GM13976 (cell line): ENCODE results near the gene GPC4.

Experiments
- DNase-seq: peaks from one replicate; pipeline ENCODE4 v3.0.0; 2012; ENCODE audit warnings: low spot score
- in situ Hi-C: fragments of 300-500 bp; cut with MboI; formaldehyde crosslinking; loops from one replicate; pipeline ENCODE4 v1.12.0; 2022; ENCODE audit warnings: low sequenced_read_pairs, mixed read lengths, inconsistent platforms; ENCODE audit not compliant: unreplicated experiment
- TF ChIP-seq, protein P1 (sequence below): IDR thresholded peaks from 2 replicates; pipeline ENCODE4 v1.5.1; 2012; ENCODE audit warnings: borderline replicate concordance, mild to moderate bottlenecking; ENCODE audit not compliant: insufficient read depth; ENCODE audit errors: extremely low read depth, missing control alignments, control extremely low read depth

GPC4 gene

DNA sequence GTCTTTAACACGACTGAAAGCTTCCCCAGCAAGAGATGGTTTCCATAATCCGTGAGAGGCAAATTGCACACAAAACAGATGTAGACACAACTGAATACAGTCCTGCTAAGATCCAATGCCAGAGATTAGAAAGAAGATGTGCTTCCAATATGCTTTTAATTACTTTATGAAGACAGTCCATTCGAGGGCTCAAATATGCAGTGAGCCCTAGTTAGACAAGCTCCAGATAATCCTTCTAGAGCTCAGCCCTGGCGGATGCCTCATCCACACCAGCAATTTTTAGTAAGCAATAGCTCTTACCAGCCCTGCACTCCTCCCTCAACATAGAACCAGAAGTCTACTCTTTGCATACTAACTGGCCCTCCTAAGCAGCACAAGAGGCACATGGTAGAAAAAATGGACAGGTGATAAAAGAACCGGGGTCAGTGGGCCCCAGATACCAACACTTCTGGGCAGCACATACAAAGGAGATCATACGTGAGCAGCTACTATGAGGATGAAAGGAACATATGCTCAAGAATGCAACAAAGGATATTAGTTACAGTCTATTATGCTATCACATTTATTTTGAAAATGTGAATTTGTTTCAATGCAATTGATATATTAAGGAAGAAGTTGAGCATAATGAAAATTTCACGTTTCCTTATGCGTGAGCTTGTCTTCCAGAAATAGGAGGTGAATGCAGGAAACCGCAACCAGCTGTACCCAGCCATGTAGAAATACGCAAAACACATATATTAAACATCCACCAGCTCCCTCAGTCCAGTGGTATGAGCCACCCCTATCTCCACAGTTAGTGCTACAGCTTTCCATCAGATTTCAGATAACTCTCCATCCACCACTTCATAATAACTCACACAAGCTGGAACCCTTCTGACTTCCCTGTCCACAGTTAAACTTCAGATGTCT, 34.3 kb downstream of the GPC4 start:
- DNase-seq, result no peak
- in situ Hi-C loops, result no loop called here
- TF ChIP-seq, protein P1, sequence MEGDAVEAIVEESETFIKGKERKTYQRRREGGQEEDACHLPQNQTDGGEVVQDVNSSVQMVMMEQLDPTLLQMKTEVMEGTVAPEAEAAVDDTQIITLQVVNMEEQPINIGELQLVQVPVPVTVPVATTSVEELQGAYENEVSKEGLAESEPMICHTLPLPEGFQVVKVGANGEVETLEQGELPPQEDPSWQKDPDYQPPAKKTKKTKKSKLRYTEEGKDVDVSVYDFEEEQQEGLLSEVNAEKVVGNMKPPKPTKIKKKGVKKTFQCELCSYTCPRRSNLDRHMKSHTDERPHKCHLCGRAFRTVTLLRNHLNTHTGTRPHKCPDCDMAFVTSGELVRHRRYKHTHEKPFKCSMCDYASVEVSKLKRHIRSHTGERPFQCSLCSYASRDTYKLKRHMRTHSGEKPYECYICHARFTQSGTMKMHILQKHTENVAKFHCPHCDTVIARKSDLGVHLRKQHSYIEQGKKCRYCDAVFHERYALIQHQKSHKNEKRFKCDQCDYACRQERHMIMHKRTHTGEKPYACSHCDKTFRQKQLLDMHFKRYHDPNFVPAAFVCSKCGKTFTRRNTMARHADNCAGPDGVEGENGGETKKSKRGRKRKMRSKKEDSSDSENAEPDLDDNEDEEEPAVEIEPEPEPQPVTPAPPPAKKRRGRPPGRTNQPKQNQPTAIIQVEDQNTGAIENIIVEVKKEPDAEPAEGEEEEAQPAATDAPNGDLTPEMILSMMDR, result no peak

DNA sequence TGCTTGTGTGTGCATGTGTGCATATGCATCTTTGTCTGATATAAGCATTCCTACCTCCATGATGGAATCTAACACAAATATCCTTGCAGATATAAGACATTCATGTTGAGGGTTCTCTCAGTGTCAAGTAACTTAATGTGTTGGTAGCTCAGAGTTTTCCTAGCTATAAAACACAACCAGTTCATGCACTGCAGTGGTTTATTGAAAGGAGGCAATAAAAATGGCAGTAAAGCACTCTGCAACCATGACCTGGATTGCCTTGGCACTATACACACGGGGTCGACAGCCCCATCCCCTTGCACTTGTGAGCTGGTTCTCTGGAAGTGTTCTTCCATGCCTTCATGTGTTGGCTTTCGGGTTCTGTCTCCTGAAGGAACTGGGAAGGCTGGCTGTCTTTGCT, 38.9 kb downstream of the GPC4 start:
- in situ Hi-C loops, result no loop called here
- no peak for DNase-seq

DNA sequence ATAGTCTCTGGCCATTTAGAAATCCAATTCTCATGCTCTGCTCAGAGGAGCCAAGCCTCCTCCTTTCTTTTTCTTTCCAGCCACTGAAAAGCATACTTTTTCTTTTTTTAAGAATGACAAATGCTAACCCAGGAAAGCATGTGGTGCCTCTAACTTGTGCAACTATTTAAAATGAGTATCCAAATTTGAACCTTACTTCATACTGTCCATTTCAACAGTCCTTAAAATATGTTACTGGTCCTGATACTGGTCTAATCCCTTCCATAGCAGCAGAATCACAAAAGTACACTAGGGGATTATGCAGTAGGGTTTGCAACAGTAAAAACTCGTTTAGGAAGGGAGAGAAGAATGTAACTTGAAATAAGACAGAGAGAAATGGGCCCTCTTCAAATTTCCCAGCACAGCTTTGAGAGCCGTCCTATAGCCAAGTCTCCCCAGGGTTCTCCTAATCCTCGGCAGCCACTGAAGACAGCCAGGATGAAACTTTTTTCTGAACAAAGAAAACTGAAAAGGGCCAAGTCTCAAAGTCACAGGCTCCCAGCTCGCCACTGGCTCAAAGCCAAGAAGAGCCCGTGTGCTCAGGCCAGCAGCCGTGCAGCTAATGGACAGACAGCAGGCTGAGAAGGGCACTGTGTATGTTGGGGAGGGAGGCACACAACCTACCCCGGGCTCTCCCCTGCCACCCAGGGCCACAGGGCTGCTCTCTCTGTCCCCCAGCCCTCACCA, 39.5 kb downstream of the GPC4 start:
- DNase-seq, result no peak
- in situ Hi-C loops, result no loop called here
- TF ChIP-seq, protein P1, result no peak

More for the DNA sequence above, 38.9 kb downstream of the GPC4 start:
- TF ChIP-seq, protein P1, result no peak

DNA sequence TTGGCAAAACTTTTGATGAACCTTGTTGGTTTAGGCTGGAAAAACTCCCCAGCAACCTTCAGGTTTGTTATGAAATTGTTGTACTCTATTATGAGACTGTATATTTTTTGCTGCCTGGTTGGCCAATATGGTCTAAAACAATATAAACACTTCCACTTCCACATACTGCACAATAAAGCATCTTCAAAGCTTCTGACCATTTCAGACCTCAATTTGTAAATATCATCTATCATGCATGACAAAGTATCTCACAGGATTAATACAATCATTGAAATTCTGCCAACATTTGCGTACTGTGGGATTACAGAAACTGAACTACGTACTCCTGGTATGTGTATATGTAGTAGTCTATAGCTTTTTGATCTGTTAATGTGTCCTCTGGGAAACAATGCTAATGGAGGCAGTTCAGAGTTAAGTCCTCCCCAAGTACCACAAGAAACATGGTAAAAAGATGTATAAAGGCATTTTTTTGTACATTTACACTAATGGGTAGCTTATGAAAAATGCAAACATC, 40.4 kb downstream of the GPC4 start:
- TF ChIP-seq, protein P1, result no peak
- in situ Hi-C loops, result no loop called here
- DNase-seq, result no peak

DNA sequence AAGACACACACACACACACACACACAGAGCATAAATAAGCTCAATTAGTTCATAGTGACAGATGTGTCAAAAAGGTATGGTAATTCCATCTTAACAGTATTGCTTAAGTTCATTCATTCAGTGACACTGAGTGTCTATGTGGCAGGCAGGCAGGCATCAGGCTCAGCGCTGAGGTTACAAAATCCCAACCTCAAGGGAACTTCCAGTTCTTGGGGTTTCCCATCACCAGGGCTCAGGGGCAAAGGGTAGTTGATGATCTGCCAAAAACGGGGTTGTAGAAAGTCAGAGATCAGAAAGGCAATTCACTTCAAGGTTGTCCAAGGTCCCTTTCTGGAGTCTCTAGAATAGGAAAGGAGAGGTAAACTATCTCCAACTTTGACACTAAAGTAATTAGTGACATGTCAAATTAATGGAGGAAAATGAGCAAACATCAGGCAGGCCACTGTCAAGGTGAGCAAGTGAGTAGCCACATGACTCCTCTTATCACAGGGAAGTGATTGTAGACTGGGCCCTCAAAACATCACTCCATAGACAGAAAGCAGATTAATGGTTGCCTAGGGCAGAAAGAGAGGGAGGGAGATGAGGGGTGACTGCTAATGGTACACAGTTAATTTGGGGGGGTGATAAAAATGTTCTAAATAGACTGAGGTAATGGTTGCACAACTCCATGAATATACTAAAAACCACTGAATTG, 41.8 kb downstream of the GPC4 start:
- TF ChIP-seq, protein P1, result no peak
- no peak for DNase-seq
- in situ Hi-C loops, result no loop called here

DNA sequence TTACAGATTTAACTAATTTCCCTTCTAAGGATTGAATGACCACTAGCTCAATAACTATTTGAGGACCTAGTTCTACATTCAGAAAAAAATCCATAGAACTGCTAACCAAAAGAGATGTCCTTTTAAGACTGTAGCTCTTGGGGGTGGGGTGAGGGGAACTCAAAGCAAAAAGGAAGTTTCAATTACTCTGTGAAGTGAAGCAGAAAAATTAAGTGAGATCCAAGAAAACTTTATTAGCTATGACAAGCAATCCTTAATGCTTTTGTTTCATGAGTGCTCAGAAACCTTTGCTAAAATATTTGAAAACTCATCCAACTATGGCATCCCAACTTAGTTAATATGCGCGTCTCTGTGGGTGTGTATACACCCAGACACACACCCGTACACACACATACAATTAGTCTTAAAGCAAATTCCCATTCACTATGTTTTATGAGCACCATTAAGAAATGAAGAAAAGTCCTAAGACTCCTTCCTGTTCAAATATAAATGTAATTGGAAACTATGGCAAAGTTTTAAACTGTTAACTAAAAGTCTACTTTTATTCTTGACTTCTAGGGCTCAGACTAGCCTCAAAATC, 44.5 kb downstream of the GPC4 start:
- TF ChIP-seq, protein P1, result no peak
- no peak for DNase-seq
- in situ Hi-C loops, result no loop called here
